Astrocyte (in vitro differentiated cells and primary cell): ENCODE measurements around the gene WBP1L.

Source experiments
- EZH2 ChIP-seq: IDR thresholded peaks from 2 replicates; pipeline ENCODE4 v1.6.1; 2012; ENCODE audit warnings: mild to moderate bottlenecking, low read length, inconsistent platforms; ENCODE audit not compliant: insufficient read depth
- TF ChIP-seq, protein P1 (sequence below): IDR thresholded peaks from 2 replicates; pipeline ENCODE4 v1.5.1; 2011; ENCODE audit warnings: low read depth, mild to moderate bottlenecking, inconsistent platforms, low read length, moderate library complexity; ENCODE audit not compliant: insufficient read depth

DNA sequence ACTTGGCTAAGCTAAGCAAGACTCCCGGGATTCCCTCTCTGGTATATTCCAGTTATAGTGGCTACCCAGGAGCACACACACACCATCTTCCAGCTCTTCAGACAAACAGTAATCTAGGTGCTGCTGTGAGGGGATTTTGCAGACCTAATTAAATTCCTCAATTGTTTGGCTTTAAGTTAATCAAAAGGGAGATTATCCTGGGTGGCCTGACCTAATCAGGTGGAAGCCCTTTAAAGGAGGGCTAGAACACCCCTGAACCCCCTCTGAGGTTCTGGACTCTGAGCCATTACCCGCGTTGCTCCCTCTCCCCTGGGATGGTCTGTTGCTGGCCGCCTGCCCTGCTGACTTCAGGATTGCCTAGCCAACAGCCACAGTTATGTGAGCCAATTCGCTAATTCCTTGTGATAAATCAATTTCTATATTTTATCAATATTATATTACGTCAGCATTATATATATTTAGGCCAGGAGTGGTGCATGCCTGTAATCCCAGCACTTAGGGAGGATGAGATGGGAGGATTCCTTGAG, 22.9 kb upstream of the WBP1L start:
- TF ChIP-seq, protein P1, sequence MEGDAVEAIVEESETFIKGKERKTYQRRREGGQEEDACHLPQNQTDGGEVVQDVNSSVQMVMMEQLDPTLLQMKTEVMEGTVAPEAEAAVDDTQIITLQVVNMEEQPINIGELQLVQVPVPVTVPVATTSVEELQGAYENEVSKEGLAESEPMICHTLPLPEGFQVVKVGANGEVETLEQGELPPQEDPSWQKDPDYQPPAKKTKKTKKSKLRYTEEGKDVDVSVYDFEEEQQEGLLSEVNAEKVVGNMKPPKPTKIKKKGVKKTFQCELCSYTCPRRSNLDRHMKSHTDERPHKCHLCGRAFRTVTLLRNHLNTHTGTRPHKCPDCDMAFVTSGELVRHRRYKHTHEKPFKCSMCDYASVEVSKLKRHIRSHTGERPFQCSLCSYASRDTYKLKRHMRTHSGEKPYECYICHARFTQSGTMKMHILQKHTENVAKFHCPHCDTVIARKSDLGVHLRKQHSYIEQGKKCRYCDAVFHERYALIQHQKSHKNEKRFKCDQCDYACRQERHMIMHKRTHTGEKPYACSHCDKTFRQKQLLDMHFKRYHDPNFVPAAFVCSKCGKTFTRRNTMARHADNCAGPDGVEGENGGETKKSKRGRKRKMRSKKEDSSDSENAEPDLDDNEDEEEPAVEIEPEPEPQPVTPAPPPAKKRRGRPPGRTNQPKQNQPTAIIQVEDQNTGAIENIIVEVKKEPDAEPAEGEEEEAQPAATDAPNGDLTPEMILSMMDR = no peak
- no peak for TF ChIP-seq EZH2
